Ishikawa (cell line): ENCODE measurements around the gene FOXA1.

Experiments used
- CEBPB ChIP-seq: IDR thresholded peaks from 2 replicates; pipeline ENCODE4 v1.6.1; 2012
- CREB1 ChIP-seq: IDR thresholded peaks from 2 replicates; pipeline ENCODE4 v1.6.1; 2012; ENCODE audit warnings: low read depth
- EGR1 ChIP-seq: IDR thresholded peaks from 2 replicates; pipeline ENCODE4 v1.6.1; 2012
- EP300 ChIP-seq: IDR thresholded peaks from 2 replicates; pipeline ENCODE4 v1.6.1; 2012; ENCODE audit warnings: borderline replicate concordance
- FOXM1 ChIP-seq: IDR thresholded peaks from 2 replicates; pipeline ENCODE4 v1.6.1; 2012; ENCODE audit warnings: low read depth, borderline replicate concordance
- NFIC ChIP-seq: IDR thresholded peaks from 2 replicates; pipeline ENCODE4 v1.6.1; 2012
- RAD21 ChIP-seq: IDR thresholded peaks from 2 replicates; pipeline ENCODE4 v1.6.1; 2012; ENCODE audit warnings: low read depth
- TAF1 ChIP-seq: IDR thresholded peaks from 2 replicates; pipeline ENCODE4 v1.6.1; 2012; ENCODE audit warnings: low read depth, mild to moderate bottlenecking
- TCF12 ChIP-seq: IDR thresholded peaks from 2 replicates; pipeline ENCODE4 v1.6.1; 2012; ENCODE audit warnings: low read depth
- TEAD4 ChIP-seq: IDR thresholded peaks from 2 replicates; pipeline ENCODE4 v1.6.1; 2012
- YY1 ChIP-seq: IDR thresholded peaks from 2 replicates; pipeline ENCODE4 v1.6.1; 2012; ENCODE audit warnings: low read depth
- ZBTB7A ChIP-seq: IDR thresholded peaks from 2 replicates; pipeline ENCODE4 v1.6.1; 2012; ENCODE audit warnings: low read depth
- TF ChIP-seq, protein P1 (sequence below): IDR thresholded peaks from 2 replicates; pipeline ENCODE4 v1.6.1; 2012
- TF ChIP-seq, protein P2 (sequence below): IDR thresholded peaks from 2 replicates; pipeline ENCODE4 v1.6.1; 2012; ENCODE audit warnings: low read depth, mild to moderate bottlenecking
- TF ChIP-seq, protein P3 (sequence below): IDR thresholded peaks from 2 replicates; pipeline ENCODE4 v1.6.1; 2012

FOXA1 gene

GRCh38 chr14:37566811-37567371 is 28.2 kb downstream of the FOXA1 start:
- TF ChIP-seq EGR1, result no peak
- TF ChIP-seq CEBPB, result no peak
- TF ChIP-seq, protein P1, sequence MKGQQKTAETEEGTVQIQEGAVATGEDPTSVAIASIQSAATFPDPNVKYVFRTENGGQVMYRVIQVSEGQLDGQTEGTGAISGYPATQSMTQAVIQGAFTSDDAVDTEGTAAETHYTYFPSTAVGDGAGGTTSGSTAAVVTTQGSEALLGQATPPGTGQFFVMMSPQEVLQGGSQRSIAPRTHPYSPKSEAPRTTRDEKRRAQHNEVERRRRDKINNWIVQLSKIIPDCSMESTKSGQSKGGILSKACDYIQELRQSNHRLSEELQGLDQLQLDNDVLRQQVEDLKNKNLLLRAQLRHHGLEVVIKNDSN, result no peak

DNA sequence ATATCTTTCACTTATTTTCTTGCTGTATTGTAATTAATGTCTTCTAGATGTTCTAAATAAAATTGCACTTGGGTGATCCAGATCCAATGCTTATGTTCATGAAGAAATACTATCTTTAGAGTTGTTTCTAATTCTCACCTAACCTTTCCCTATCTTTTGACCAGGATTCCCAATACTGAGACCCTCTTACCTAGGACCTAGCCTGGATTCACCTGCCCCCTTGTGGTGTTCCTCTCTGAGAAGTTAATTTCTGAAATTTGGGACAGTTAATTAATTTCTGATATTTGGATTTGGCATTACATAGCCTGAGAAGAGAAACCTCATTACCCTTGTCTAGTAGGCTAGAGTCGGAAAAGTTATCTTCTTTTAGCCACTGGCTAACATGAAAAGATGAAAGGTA is 29.5 kb downstream of the FOXA1 start:
- TF ChIP-seq CREB1, result no peak
- TF ChIP-seq RAD21, result peak; percentile 34; the same call in 1 of the 2 replicates

DNA sequence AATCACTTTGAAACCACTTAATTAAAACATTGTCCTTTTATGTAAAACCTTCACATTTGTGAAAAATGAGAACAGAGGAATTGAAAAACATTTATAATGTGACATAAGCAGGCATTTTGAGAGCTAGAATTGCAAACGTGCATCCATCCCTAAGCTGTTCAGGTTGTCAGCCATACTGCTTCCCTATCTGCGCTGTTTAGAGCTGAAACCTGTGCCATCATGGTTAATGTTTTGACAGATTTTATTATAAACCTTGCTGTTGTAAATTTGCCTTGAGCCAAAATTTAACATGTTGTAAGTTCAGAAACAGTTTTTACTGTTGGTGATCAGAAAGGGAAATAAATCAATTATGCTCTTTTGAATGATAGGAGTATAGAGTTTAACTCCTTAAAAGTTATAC is 31.9 kb downstream of the FOXA1 start:
- no peak for TF ChIP-seq EGR1
- TF ChIP-seq EP300, result no peak
- no peak for TF ChIP-seq TEAD4
- TF ChIP-seq YY1, result no peak
- TF ChIP-seq, protein P2, sequence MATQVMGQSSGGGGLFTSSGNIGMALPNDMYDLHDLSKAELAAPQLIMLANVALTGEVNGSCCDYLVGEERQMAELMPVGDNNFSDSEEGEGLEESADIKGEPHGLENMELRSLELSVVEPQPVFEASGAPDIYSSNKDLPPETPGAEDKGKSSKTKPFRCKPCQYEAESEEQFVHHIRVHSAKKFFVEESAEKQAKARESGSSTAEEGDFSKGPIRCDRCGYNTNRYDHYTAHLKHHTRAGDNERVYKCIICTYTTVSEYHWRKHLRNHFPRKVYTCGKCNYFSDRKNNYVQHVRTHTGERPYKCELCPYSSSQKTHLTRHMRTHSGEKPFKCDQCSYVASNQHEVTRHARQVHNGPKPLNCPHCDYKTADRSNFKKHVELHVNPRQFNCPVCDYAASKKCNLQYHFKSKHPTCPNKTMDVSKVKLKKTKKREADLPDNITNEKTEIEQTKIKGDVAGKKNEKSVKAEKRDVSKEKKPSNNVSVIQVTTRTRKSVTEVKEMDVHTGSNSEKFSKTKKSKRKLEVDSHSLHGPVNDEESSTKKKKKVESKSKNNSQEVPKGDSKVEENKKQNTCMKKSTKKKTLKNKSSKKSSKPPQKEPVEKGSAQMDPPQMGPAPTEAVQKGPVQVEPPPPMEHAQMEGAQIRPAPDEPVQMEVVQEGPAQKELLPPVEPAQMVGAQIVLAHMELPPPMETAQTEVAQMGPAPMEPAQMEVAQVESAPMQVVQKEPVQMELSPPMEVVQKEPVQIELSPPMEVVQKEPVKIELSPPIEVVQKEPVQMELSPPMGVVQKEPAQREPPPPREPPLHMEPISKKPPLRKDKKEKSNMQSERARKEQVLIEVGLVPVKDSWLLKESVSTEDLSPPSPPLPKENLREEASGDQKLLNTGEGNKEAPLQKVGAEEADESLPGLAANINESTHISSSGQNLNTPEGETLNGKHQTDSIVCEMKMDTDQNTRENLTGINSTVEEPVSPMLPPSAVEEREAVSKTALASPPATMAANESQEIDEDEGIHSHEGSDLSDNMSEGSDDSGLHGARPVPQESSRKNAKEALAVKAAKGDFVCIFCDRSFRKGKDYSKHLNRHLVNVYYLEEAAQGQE, result no peak
- TF ChIP-seq, protein P1, result no peak
- TF ChIP-seq, protein P3, sequence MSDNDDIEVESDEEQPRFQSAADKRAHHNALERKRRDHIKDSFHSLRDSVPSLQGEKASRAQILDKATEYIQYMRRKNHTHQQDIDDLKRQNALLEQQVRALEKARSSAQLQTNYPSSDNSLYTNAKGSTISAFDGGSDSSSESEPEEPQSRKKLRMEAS, result no peak
- no peak for TF ChIP-seq CREB1
- TF ChIP-seq TAF1, result no peak
- TF ChIP-seq NFIC, result no peak
- TF ChIP-seq ZBTB7A, result no peak
- TF ChIP-seq FOXM1, result no peak
- no peak for TF ChIP-seq CEBPB
- no peak for TF ChIP-seq TCF12
- no peak for TF ChIP-seq RAD21

GRCh38 chr14:37559386-37559785 is 35.7 kb downstream of the FOXA1 start:
- TF ChIP-seq TCF12 (no peak), TEAD4 (no peak), ZBTB7A (no peak), EP300 (no peak), FOXM1 (no peak), CREB1 (no peak), CEBPB (no peak), RAD21 (no peak), TAF1 (no peak), EGR1 (no peak), YY1 (no peak), NFIC (no peak)
- TF ChIP-seq, protein P3, result no peak
- TF ChIP-seq, protein P1, result no peak
- TF ChIP-seq, protein P2, result no peak

GRCh38 chr14:37558740-37559139 is 36.3 kb downstream of the FOXA1 start:
- TF ChIP-seq TAF1 (no peak), YY1 (no peak), TEAD4 (no peak)

GRCh38 chr14:37553935-37554550 is 41.0 kb downstream of the FOXA1 start:
- no peak for TF ChIP-seq TAF1
- TF ChIP-seq TEAD4, result no peak
- TF ChIP-seq, protein P2, result no peak
- TF ChIP-seq, protein P1, result no peak
- no peak for TF ChIP-seq CREB1
- TF ChIP-seq, protein P3, result no peak
- no peak for TF ChIP-seq TCF12
- TF ChIP-seq EP300, result no peak
- no peak for TF ChIP-seq EGR1
- TF ChIP-seq CEBPB, result no peak
- no peak for TF ChIP-seq YY1
- no peak for TF ChIP-seq NFIC
- no peak for TF ChIP-seq RAD21
